Fibroblast of lung (primary cell): Measurements from ENCODE around the gene LASP1. TPM values are rescaled to one million over a fixed set of nuclear protein-coding genes. Genes with fewer than 3 reads are reported as not detected.

Source experiments
- DNase-seq, 2 donors: peaks; one replicate each; pipeline versions ENCODE4 v3.0.0 to v3.0.0-alpha.2; 2010; ENCODE audit warnings: low read depth in 2 of 2
- H2AFZ ChIP-seq: 2 replicates; pipeline ENCODE4 v1.5.1; 2012; ENCODE audit warnings: low read length, control low read depth, inconsistent platforms
- H3K27ac ChIP-seq: 2 replicates; pipeline ENCODE4 v1.5.1; 2011; ENCODE audit warnings: low read length, control low read depth; ENCODE audit not compliant: insufficient read depth
- H3K27me3 ChIP-seq: 2 replicates; pipeline ENCODE4 v1.5.1; 2011; ENCODE audit warnings: mild to moderate bottlenecking, low read length; ENCODE audit not compliant: control insufficient read depth, insufficient read depth
- H3K36me3 ChIP-seq: 2 replicates; pipeline ENCODE4 v1.5.1; 2011; ENCODE audit warnings: low read length; ENCODE audit not compliant: control insufficient read depth, insufficient read depth
- H3K4me1 ChIP-seq: 2 replicates; pipeline ENCODE4 v1.5.1; 2011; ENCODE audit warnings: low read length; ENCODE audit not compliant: control insufficient read depth, insufficient read depth; ENCODE audit errors: extremely low read depth
- H3K4me2 ChIP-seq: 2 replicates; pipeline ENCODE4 v1.5.1; 2011; ENCODE audit warnings: low read length, control low read depth; ENCODE audit not compliant: insufficient read depth; ENCODE audit errors: extremely low read depth
- H3K4me3 ChIP-seq, 4 experiments: fragments of 200-600 bp in 1 of 4; sonication (generic) in 1 of 4; replicated peaks in 1 of 4; 2 replicates each; pipeline ENCODE4 v1.5.1; 2011 to 2016; ENCODE audit warnings: low read length in 4 of 4, low read depth in 3 of 4, mild to moderate bottlenecking in 3 of 4, control low read depth in 2 of 4, inconsistent platforms in 1 of 4, mixed read lengths in 1 of 4; ENCODE audit not compliant: insufficient read depth in 1 of 4; ENCODE audit errors: control extremely low read depth in 1 of 4
- H3K79me2 ChIP-seq: 2 replicates; pipeline ENCODE4 v1.5.1; 2012; ENCODE audit warnings: mild to moderate bottlenecking, low read length, inconsistent platforms; ENCODE audit not compliant: control insufficient read depth, insufficient read depth
- H3K9ac ChIP-seq: 2 replicates; pipeline ENCODE4 v1.5.1; 2011; ENCODE audit warnings: mild to moderate bottlenecking, low read length, control low read depth; ENCODE audit not compliant: insufficient read depth
- H3K9me3 ChIP-seq: 2 replicates; pipeline ENCODE4 v1.5.1; 2012; ENCODE audit warnings: low read depth, low read length; ENCODE audit not compliant: control insufficient read depth, insufficient read depth
- H4K20me1 ChIP-seq: 2 replicates; pipeline ENCODE4 v1.5.1; 2011; ENCODE audit warnings: low read length; ENCODE audit not compliant: control insufficient read depth, insufficient read depth; ENCODE audit errors: extremely low read depth
- CTCF ChIP-seq, 2 donors: IDR thresholded peaks in 1 of 2; conservative IDR thresholded peaks in 1 of 2; 1 replicate in 1 of 2; 2 replicates in 1 of 2; pipeline ENCODE4 v1.5.1; 2011 to 2012; ENCODE audit warnings: low read length in 2 of 2, control low read depth in 1 of 2, inconsistent platforms in 1 of 2, low read depth in 1 of 2, mild to moderate bottlenecking in 1 of 2
- EZH2 ChIP-seq: IDR thresholded peaks from 2 replicates; pipeline ENCODE4 v1.5.1; 2012; ENCODE audit warnings: low read length, control low read depth, mild to moderate bottlenecking; ENCODE audit errors: missing control alignments
- polyA minus RNA-seq: library from RNA; depleted of rRNA, polyadenylated mRNA; stranded (reverse); fragments of >200 nt; gene quantifications from 2 replicates; pipeline ENCODE4 v1.2.3, GENCODE V29; 2011; ENCODE audit warnings: low replicate concordance
- polyA plus RNA-seq, 2 donors: library from polyadenylated mRNA; depleted of rRNA in 1 of 2; stranded (reverse) in 1 of 2; unstranded in 1 of 2; fragments of >200 nt; gene quantifications; 2 replicates each; pipeline ENCODE4 v1.2.1, GENCODE V29; 2011 to 2012; ENCODE audit warnings: missing spikeins in 1 of 2
- total RNA-seq: library from RNA; depleted of rRNA; stranded (reverse); fragments of >200 nt; gene quantifications from 2 replicates; pipeline ENCODE4 v1.2.1, GENCODE V29; 2014

Gene LASP1
- 58.8 and 79.8 TPM in 2 replicates for total RNA-seq
- 159 and 208 TPM in 2 replicates for polyA plus RNA-seq
- 269 and 385 TPM in 2 replicates for polyA plus RNA-seq (2012)
- 446 and 572 TPM in 2 replicates for polyA minus RNA-seq

- peak within 1 kb of the TSS; percentile 86 for H3K27ac ChIP-seq
- peak within 1 kb of the TSS; percentile 86 to 99 (median 96) for H3K4me3 ChIP-seq
- H3K36me3 ChIP-seq, result peaks cover 10% of the 10 kb centered on the region
- H3K4me2 ChIP-seq, result peak within 1 kb of the TSS; percentile 99
- H3K27me3 ChIP-seq, result no peaks in the 10 kb centered on the region
- peak; percentile 86 for DNase-seq
- H3K4me1 ChIP-seq, result peaks cover 32% of the 10 kb centered on the region
- peaks cover 47% of the 10 kb centered on the region for H3K79me2 ChIP-seq
- peak within 1 kb of the TSS; percentile 85 for H3K9ac ChIP-seq
- peaks cover 4% of the 10 kb centered on the region for H4K20me1 ChIP-seq
- no peak for TF ChIP-seq EZH2
- no peak for TF ChIP-seq CTCF (conservative IDR thresholded peaks at IDR 0.05 in 1 of 2, IDR thresholded peaks at IDR 0.05 in 1 of 2; ENCODE audit: low read depth in 1 of 2, low read length in 2 of 2)
- H2AFZ ChIP-seq, result peak within 1 kb of the TSS; percentile 51
- H3K9me3 ChIP-seq, result no peaks in the 10 kb centered on the region
Measured at GRCh38 chr17:38869526-38870258, at the start of gene LASP1. Gene LASP1, plus strand, starts transcription at chr17:38870058. Its CDS starts 132 bp downstream, at chr17:38870190.

GRCh38 chr17:38824899-38825761 lies 44.7 kb upstream of the LASP1 start, which contains the start of gene CWC25:
Gene CWC25, minus strand, starts transcription at chr17:38825321. Its CDS starts 138 bp downstream, at chr17:38825183.
- peak within 1 kb of the TSS; percentile 97 for H3K4me2 ChIP-seq
- H3K79me2 ChIP-seq, result peaks cover 32% of the 10 kb centered on the region
- no peaks in the 10 kb centered on the region for H4K20me1 ChIP-seq
- H3K9ac ChIP-seq, result peak within 1 kb of the TSS; percentile 96
- peak within 1 kb of the TSS; percentile 79 for H2AFZ ChIP-seq
- peak; percentile 94 to 97 for DNase-seq
- H3K4me3 ChIP-seq, result peak within 1 kb of the TSS; percentile 96 to 99 (median 97)
- no peaks in the 10 kb centered on the region for H3K4me1 ChIP-seq
- peak within 1 kb of the TSS; percentile 99 for H3K27ac ChIP-seq
- no peaks in the 10 kb centered on the region for H3K27me3 ChIP-seq
- TF ChIP-seq EZH2, result no peak
- TF ChIP-seq CTCF (conservative IDR thresholded peaks at IDR 0.05 in 1 of 2, IDR thresholded peaks at IDR 0.05 in 1 of 2; ENCODE audit: low read depth in 1 of 2, low read length in 2 of 2), result no peak
- peaks cover 10% of the 10 kb centered on the region for H3K36me3 ChIP-seq
- no peaks in the 10 kb centered on the region for H3K9me3 ChIP-seq

GRCh38 chr17:38825762-38826247 lies 44.1 kb upstream of the LASP1 start:
- DNase-seq, result no peak
- no peaks in the 10 kb centered on the region for H4K20me1 ChIP-seq
- H3K36me3 ChIP-seq, result peaks cover 3% of the 10 kb centered on the region
- H3K79me2 ChIP-seq, result peaks cover 28% of the 10 kb centered on the region
- H3K4me2 ChIP-seq, result peak overlapping the region; percentile 81
- peak overlapping the region; percentile 79 for H2AFZ ChIP-seq
- peak overlapping the region; percentile 96 for H3K9ac ChIP-seq
- H3K4me1 ChIP-seq, result no peaks in the 10 kb centered on the region
- peak overlapping the region; percentile 96 to 99 (median 97) for H3K4me3 ChIP-seq
- TF ChIP-seq CTCF (conservative IDR thresholded peaks at IDR 0.05 in 1 of 2, IDR thresholded peaks at IDR 0.05 in 1 of 2; ENCODE audit: low read depth in 1 of 2, low read length in 2 of 2) (no peak), EZH2 (no peak)
- H3K27ac ChIP-seq, result peak overlapping the region; percentile 99
- no peaks in the 10 kb centered on the region for H3K9me3 ChIP-seq
- no peaks in the 10 kb centered on the region for H3K27me3 ChIP-seq
